ENCODE data around the gene PTPRCAP.

DNA sequence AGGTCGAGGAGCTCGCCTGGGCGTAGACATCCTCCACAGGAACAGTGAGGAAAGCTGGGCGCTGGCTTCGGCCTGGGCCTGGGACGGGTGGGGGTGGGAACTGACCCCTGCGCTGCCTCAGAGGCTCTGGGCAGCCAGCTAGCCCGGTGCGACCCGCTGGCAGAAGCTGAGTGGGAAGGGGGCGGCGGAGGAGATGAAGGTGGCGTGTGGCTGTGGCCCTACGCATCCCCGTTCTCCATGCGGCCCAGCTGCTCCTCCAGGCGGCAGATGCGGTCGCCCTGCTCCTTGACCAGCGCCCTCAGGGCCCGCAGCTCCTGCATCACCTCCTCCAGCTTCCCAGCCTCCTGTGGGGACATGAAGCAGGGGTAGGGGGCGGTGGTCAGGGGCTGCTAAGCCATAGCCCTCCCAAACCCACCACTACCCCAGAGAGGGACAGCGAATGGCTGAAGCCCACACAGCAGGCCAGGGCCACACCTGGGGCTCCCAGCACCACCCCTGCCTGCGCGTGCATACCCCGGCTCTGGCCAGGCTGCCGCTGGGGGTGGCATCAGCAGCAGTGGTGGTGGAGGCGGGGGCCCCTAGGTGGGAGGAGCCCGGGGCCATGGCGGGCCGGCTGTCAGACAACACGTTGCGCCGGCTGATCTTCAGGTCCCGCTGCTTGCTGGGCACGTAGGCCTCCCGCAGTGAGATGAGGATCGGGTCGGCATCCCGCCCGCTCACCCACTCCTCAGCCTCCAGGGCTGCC, 848 bp upstream of the PTPRCAP start:
- TF ChIP-seq EZH2 (IDR thresholded peaks at IDR 0.05; ENCODE audit: insufficient read depth, poor library complexity, severe bottlenecking), result no peak
- TF ChIP-seq EZH2phosphoT487 (IDR thresholded peaks at IDR 0.05; ENCODE audit: insufficient read depth, low read depth), result no peak

Data from GM23248 (cell line).